Measurements from ENCODE around the gene GRM1.

GRM1 gene

GRCh38 chr6:146470091-146470770 is 441.4 kb downstream of the GRM1 start:
- DNase-seq (ENCODE audit: low read depth), result no peak

- DNase-seq (ENCODE audit: low read depth), result no peak
These were observed 444.1 kb downstream of the GRM1 start for GRCh38 chr6:146472918-146473317.

- DNase-seq (ENCODE audit: low read depth), result no peak
These were observed 452.7 kb downstream of the GRM1 start for GRCh38 chr6:146481527-146481926.

GRCh38 chr6:146484411-146484810 is 455.5 kb downstream of the GRM1 start:
- DNase-seq (ENCODE audit: low read depth), result no peak
